Medulla oblongata (tissue), 1 donor: ENCODE data around the gene BAHCC1.

Experiments
- DNase-seq: peaks from one replicate; pipeline ENCODE4 v3.0.0-alpha.2; 2015; ENCODE audit errors: extremely low spot score

The BAHCC1 gene

DNA sequence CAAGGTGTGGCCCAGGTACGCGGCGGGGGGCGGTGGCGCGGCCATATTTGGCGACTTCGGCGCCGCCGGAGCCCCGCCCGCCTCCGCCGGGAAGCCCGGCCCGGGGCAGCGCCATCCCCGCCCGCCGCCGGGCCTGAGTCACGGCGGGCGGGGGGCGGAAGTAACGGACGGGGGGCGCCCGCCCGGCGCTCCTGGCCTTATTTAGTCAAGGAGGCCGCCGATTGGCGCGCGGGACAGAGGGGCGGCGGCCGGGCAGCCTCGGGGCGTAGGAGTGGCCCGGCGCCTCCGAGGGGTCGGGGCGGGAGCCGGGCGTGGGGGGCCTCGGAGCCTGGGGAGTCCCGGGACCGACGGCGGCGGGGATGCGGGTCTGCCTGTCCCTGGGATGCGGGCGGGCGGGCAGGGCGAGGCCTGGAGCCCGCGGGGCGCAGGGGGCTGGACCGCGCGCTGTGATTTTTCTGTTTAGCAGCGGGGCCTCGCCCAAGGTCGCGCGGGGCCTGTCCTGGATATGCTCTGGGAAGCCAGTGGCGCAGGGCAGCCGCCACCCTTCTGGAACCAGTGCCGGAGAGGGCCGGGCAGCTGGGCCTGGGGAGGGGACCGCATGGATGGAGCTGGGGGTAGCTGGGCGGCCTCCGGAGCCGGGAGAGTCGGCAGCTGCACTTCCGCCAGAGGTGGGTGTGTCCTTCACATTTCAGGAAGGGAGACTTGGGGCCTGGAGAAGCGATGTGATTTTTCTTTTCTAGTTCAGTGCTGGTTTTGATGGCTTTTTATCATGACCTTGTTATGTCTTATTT, 119.7 kb downstream of the BAHCC1 start:
- DNase-seq = peak; percentile 58

DNA sequence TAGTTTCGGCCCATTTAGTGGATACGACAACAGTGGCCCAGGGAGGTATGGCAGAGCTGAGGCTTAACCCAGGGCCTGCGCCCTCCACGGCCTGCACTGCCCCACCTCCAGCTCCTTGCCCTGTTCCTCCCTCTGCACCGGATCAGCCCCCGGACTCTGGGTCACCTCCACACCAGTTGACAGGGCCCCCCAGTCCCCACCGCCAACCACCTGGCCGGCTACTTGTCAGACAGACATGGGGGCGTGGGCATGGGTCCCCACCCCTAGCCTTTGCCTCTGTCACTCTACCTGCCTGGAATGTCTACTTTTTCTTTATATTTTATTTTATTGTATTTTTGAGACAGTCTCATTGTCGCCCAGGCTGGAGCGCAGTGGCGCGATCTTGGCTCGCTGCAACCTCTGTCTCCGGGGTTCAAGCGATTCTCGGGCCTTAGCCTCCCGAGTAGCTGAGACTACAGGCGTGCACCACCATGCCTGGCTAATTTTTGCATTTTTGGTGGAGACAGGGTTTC, 120.3 kb downstream of the BAHCC1 start:
- no peak for DNase-seq
